GM10847 (cell line): ENCODE measurements around the gene ROMO1.

Source experiments
- POLR2A ChIP-seq: IDR thresholded peaks from 2 replicates; pipeline ENCODE4 v1.6.1; 2011; ENCODE audit not compliant: insufficient read length; ENCODE audit errors: extremely low read depth

The ROMO1 gene

DNA sequence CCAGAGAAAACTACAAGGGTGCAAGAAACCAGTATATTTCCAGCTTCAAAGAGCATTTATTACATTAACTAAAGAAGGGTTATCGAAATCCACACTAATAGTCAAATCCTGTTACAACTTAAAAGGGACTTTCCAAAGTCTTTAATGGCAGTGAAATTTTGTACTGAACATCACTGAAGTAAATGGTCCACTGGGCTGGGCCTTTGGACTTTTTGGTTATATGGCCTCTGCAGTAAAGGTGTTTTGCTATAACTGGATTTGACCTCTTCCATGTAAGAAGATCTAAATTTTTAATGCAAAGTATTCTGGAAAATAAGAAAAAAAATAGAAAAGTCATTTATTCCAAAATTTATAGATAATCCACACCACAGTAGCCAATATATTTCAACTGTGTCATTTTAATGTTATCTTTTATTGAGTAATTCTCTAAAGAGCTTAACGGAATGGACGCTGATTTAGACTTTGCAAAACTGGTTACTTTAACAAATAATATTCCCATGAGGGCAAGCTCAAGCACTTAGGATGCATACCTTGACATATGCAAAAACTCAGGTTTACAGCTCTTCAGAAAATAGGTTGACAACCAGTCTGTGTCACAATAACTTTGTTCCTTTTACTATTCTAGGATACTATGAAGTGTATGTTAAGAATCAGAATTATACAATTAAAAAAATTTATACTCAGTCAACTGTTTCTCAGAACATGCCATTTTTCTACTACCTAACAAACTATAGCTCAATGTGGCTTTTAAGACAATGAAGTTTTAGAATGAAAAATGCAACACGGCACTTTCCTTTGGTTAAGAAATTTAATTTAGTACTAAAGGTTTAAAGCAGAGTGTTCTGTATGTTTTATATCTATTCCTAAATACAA lies 35.8 kb downstream of the ROMO1 start:
- no peak for TF ChIP-seq POLR2A

DNA sequence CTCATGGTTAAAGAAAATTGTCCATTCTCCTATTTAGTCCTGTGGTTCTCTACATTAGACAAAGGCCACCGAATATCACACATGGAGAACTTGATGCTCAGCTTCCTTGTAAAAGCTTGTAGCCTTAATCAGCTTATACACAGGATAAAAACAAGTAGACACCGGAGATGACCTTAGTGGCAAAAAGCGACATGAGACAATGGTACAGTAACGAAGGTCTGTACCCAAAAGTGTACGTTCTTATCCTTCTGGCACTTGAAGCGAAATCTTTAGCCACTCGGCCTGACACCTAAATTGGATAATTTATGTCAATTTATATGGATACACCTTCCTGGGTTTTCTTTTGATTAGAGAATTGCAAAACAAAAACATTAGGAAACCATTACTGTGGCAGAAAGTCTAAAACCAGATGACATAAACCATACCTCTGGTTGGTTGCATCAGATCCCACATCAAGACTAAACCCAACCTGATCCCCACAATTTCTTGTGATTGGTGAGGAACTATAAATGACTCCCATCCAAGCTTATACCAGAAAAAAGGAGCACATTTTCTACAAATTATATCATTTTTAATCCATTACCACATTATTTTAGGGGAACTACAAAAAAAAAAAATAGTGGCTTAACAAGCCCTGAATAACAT lies 36.7 kb downstream of the ROMO1 start:
- TF ChIP-seq POLR2A, result no peak

DNA sequence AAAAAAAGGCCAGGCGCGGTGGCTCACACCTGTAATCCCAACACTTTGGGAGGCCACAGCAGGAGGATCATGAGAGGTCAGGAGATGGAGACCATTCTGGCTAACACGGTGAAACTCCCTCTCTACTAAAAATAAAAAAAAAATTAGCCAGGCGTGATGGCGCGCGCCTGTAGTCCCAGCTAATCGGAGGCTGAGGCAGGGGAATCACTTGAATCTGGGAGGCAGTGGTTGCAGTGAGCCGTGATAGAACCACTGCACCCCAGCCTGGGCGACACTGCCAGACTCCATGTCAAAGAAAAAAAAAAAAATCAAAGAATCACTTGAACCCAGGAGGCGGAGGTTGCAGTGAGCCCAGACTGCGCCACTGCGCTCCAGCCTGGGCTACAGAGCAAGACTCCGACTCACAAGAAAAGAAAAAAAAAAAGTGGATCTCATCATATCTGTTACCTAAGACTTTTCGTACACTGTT lies 38.7 kb downstream of the ROMO1 start:
- TF ChIP-seq POLR2A, result no peak

DNA sequence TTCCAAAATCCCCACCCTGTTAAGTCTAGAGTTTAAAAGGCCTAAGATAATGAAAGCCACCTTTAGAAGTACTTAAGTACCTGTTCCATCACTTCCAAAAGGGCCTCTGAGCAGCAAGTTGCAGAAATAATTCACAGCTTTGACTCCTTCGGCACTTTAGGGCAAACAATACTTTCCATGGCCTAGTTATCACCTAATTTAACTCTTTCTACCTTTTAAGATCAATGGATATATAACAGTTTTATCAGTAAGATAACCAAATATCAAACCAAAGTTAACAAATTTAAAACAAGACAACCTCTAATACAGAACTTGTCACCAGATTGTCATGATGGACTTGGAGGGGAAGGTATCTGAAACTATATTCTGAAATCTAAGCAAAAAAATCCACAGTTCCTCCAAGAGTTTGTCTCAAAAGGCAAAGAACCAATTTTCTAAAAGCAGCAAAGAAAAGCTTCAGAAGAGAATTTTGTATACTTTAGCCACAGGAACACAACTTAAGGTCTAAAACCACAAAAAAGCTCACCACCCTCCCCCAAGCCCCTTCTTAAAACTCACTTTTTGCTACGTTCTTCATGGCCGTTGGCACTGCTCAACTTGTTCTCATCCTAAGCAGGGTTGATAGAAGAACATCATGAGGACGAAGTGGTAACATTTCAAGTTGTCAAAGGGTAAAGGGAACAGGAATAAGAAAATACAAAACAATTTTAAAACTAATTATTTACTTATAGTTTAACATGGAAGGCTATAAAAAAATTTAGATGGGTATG lies 39.4 kb downstream of the ROMO1 start:
- TF ChIP-seq POLR2A, result no peak

DNA sequence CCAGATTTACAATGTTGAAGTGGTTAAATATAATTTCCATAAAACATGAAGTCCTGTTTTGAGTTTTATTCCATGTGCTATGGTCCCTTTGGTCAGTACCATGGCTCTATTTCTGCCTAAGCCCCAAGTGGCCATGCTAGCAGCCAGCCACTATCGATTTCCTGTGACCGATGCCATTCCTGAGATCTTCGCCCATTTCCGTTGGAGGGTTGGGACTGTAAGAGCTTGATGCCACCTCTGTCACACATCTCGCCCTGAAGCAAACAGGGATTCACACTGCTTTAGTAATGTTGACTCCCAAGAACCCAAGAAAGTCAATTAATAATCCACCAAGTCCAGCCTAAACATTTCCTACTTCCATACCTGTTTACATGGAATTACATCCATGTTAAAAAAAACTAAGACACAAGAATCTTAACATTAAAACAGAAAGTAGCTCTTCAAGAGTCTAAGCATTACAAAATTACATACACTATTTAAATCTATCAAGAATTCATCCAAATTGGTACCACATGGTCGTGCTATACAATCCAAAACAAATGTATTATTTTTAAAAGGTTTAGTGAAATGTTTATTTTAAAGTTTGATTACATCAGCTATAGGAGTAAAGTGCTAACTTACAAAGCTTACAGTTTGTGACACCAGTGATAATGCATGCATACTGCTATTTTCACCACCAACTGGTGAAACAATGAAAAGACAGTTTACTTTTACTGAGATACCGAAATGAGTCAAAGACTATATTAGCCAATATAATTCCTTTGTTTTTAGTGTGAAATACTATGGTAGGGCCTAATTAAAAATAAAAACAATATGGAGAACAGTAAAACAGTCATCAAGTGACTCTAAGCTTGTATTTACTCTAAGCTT lies 40.3 kb downstream of the ROMO1 start:
- no peak for TF ChIP-seq POLR2A

DNA sequence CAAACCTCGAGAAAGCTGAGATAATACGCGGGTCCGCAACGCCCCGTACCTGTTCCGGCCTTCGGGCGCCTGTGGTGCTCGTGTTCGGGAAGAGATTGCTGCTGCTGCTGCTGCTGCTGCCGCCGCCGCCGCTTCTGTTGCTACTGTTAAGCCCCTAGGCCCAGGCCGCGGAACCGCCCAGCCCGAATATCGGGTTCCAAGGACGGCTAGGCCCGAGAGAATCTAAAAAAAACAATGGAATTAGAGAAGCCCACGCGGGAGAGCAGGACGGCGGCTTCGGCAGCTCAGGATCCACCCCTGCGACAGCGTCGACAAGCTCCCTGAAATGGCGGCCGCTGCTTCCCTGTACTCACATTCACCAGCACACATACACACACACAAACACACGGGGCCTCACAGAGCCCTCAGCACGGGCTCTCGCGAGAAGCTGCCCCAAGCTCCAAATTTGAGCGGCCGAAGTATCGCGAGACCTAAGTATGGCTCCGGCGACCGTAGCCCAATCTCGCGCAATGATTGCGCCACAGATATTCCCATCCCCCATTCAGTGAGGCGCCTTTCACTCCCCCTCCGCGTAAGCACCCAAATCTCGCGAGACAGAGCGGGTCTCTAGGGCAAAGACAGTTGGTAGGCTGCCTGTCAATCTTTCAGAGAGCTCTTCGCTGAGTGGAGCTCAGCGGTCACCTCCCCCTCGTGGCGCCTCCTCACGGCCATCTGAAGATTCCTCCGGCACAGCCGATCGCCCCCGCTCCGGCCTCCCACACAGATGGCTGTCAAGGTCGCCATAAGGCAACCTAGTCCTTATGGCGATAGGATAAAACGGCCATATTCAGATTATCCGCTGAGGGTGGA lies 42.9 kb downstream of the ROMO1 start, which contains the start of gene RBM39:
RBM39 (minus strand) TSS at position 369 of the 849 bp plus-strand sequence. CDS start 1,386 bp downstream, outside the sequence.
- TF ChIP-seq POLR2A, result peak; percentile 88

DNA sequence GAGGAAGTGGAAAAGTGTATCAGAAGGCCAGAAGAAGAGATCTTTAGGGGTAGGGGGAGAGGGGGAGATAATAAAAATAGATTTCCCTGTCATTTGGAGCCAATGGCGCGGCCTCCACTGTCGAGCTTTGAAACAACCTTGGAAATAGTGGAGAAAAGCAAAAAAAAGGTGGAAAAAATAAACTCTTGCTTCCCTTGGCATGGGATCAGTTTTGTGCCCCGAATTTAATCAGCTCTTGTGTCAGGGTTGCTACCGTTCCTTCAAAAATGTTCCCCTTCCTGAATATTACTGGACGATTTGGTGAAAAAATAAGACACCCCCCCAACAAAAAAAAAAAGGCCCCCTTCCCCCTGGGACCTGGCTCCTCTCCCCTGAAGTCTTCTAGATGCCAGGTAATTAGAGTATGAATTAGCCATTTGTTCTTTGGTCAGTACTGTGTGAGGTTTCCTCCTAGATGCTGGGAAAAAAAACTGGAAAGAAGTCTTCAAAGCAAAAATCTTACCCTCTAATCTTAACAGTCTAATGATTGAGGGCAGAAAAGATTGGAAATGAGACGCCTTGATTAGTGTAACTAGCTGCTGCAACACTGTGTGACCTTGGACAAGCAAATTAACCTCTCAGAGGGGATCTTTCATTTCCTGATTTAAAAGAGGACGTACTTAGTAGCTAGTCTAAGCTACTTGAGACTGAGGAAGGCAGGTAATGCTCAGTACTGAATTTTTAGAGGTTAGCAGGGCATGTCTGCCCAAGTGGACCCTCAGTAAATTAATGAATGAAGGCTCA lies 43.7 kb downstream of the ROMO1 start:
- no peak for TF ChIP-seq POLR2A

DNA sequence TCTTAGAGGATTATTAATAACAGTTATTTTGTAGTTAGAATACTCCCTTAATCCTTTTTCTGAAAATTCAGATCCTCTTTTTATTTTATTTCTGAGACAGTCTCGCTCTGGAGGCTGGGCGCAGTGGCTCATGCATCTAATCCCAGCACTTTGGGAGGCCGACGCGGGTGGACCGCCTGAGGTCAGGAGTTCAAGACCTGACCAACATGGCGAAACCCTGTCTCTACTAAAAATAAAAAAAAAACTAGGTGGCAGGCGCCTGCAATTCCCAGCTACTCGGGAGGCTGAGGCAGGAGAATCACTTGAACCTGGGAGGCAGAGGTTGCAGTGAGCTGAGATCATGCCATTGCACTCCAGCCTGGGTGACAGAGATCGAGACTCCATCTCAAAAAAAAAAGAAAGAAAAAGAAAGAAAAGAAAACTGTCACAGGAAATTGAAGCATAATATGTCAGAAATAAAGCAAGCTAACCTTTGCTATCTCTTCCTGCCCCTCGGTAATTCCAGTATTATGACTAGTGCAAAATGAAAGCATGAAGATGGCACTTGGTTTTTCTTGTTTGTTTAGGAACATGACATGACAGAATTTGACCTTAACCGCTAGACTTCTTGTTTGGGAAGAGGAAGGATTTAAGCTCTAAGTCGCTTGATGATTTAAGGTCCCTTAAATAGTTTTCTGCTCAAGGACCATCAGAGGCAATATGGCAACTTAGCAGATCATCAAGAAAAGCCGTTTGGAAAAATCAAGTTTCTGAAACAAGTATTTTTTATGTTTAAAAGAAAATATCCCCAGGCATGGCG lies 44.7 kb downstream of the ROMO1 start:
- TF ChIP-seq POLR2A, result no peak
